IPS-20b (cell line): ENCODE results near the gene TPCN2.

Experiments
- H3K27ac ChIP-seq: one replicate; pipeline ENCODE4 v1.5.1; 2013; ENCODE audit warnings: low read length
- H3K27me3 ChIP-seq: 2 replicates; pipeline ENCODE4 v1.6.1; 2013; ENCODE audit warnings: mild to moderate bottlenecking, low read length, inconsistent platforms; ENCODE audit not compliant: insufficient read depth
- H3K36me3 ChIP-seq: 2 replicates; pipeline ENCODE4 v1.6.1; 2013; ENCODE audit warnings: low read depth, mild to moderate bottlenecking, inconsistent platforms, low read length, moderate library complexity; ENCODE audit not compliant: insufficient read depth
- H3K4me1 ChIP-seq: 2 replicates; pipeline ENCODE4 v1.6.1; 2013; ENCODE audit warnings: mild to moderate bottlenecking, control low read depth, inconsistent platforms, low read length, moderate library complexity; ENCODE audit not compliant: insufficient read depth
- H3K4me3 ChIP-seq: 2 replicates; pipeline ENCODE4 v1.5.1; 2013; ENCODE audit warnings: mild to moderate bottlenecking, low read length, inconsistent platforms
- H3K9ac ChIP-seq: 2 replicates; pipeline ENCODE4 v1.6.1; 2013; ENCODE audit warnings: low read depth, mild to moderate bottlenecking, inconsistent platforms, low read length, moderate library complexity
- H3K9me3 ChIP-seq: 2 replicates; pipeline ENCODE4 v1.6.1; 2013; ENCODE audit warnings: mild to moderate bottlenecking, low read depth, low read length, inconsistent platforms; ENCODE audit not compliant: insufficient read depth

TPCN2 gene

DNA sequence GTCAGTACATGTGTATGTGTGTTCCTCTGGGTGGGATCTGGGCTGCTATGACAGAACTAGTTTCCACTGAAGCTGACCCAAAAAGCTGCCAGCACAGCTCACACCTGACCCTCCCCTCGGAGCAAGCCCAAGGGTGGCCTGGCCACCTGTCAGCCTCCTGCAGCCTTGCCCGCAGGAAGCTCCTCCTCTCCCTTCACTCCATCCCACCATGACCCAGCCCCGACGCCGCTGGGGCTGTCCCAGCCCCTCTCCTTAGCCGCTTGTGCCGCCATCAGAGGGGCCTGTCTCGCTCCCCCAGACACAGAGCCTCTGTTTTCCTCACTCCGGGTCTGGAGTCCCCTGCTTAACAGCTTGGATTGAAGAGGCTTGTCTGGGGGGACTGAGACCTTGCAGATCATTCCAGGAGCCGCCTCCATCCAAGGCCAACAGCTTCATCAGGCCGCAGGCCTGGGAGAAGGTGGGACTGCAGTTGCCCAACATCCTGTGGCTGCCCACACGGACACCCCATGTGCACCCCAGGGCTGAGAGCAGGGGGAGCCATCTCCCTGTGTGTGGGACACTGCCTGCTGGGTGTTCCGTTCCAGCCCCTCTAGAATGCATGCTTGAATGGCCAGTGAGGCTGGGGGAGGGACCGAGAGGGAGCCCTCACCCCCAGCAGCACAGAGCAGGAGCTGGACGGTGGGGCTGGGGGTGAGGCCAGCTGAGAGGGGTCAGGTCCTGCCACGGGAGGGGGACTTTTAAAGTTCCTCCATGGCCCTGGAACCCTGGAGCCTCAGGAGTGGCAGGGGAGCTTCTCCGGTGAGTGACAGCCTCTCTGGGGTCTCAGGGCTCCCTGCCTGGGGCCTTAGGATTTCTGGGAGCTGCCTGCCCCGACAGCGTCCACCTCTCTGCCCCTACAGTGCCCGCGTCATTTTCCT, 36.4 kb upstream of the TPCN2 start:
- Histone ChIP-seq H3K36me3 (no peaks in the 10 kb centered on the region), H3K27me3 (peaks cover 34% of the 10 kb centered on the region), H3K4me3 (peak overlapping the region; percentile 65; the same call in 1 of the 2 replicates), H3K9me3 (no peaks in the 10 kb centered on the region), H3K9ac (peak overlapping the region; percentile 57; the same call in 1 of the 2 replicates), H3K27ac (no peak overlapping the region), H3K4me1 (peaks cover 18% of the 10 kb centered on the region)

DNA sequence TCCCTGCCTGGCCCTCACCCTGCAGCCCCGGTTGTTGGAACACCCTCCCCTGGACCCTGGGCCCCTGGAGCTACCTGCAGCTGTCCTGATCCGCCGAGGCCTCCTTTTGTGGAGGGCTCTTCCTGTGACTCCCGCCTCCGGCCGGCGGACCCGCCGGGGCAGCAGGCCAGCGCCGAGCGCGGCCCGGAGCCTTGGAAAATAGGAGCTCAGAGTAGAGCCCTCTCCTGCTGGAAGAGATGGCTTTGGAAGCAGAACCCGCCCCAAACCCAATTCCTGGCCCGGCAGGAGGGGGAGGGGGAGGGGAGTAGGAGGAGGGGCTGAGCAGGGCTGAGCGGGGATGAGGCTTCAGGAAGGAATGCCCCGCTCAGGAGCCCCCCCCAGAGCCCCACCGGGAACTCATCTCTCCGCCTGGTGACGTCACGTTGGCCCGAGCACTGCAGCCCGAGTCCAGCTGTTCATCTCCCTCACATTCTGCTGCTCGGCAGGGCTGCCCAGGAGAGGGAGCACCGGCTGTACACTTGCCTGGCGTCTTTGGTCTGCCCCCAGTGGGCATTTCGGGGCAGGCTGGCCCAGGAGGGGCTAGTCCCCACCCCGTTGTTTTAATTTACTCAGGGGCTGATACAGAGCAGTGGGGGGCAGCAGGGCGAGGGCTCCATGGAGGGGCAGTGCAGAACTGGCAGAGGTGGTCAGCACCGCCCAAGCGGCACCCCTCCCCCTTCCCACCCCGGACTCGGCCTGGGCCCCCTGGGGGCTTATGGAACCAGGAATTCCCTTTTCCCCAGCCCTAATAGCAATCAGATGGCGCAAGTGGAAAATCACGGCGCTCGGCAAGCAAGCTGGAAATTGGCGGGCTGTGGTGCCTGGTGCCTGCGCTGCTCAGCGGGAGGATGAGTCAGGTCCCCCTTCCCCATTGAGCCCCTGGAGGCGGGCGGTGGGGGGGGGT, 35.5 kb upstream of the TPCN2 start, which contains the start of gene MRGPRF:
TSS of gene MRGPRF (minus strand) at position 238 of the 943 bp plus-strand sequence. CDS start 3,345 bp downstream, outside the sequence.
- H3K9me3 ChIP-seq, result no peaks in the 10 kb centered on the region
- peak within 1 kb of the TSS; percentile 65 for H3K4me3 ChIP-seq
- H3K27ac ChIP-seq, result no peak within 1 kb of the TSS
- peaks cover 18% of the 10 kb centered on the region for H3K4me1 ChIP-seq
- peaks cover 34% of the 10 kb centered on the region for H3K27me3 ChIP-seq
- H3K36me3 ChIP-seq, result no peaks in the 10 kb centered on the region
- peak within 1 kb of the TSS; percentile 57; the same call in 1 of the 2 replicates for H3K9ac ChIP-seq

DNA sequence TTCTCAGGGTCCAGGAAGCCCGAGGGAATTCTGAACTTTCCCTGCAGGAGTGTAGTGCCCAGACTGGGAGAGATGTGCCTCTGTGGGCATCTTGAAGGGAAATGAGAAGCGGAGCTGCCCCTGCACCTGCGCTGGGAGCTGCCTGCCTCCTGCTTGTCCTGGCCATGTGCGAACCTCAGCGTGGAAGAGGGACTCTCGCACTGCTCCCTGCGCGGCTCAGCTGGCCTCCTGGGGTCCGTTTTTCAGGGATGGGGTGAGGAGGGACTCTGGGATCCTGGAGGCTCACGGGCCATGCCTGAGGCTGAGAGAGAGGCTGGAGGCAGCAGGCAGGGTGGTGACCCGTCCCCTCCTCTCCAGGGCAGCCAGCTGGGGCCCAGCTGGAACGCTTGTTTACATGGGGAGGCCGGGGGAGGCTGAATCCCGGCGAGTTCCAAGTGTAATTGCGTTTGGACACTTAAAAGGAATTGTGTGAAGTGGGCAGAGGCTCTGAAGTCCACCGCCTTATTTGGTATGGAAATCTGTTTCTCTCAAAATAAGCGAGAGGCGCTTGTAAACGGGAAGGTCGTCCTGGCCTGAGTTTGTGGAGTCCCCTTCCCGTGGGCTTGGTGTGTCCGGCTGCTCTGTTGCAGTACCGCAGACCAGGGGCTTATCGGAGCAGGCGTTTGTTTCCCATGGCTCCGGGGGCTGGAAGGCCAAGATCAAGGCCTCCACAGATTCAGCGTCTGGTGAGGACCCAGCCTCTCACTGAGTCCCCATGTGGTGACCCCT, 34.5 kb upstream of the TPCN2 start:
- peaks cover 18% of the 10 kb centered on the region for H3K4me1 ChIP-seq
- H3K9me3 ChIP-seq, result no peaks in the 10 kb centered on the region
- H3K27me3 ChIP-seq, result peaks cover 34% of the 10 kb centered on the region
- H3K36me3 ChIP-seq, result no peaks in the 10 kb centered on the region
- peak overlapping the region; percentile 65; the same call in 1 of the 2 replicates for H3K4me3 ChIP-seq
- no peak overlapping the region; the same call in 1 of the 2 replicates for H3K9ac ChIP-seq
- H3K27ac ChIP-seq, result no peak overlapping the region

DNA sequence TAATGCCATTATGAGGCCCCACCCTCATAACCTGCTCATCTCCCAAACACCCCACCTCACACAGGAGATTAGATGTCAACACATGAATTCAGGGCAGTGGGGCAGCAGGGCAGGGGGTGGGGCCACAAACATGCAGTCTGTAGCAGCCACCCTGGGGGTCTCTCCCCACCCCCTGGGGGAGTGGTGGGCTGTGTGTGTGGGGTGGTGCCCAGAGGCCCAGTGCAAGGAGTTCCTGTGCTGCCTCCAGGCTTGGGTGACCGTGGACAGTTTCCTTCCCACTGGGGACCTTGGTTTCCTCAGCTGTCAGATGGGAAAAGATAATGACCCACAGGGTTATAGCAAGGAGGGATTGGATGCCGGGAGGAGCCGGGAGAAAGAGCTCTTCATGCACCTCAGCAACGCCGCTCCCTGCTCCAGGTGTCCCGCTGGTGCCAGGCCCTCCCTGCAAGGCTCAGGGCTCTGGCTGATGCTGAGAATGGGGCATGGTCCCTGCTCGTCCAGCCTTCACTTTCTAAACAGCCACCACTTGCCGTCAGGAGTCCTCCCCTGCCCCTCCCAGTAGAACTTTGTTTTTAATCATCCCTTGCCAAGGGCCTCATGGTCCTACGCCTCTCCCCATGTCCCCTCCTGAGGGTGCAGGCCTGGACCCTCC, 33.7 kb upstream of the TPCN2 start:
- no peak overlapping the region for H3K4me3 ChIP-seq
- no peaks in the 10 kb centered on the region for H3K9me3 ChIP-seq
- no peak overlapping the region for H3K27ac ChIP-seq
- no peaks in the 10 kb centered on the region for H3K36me3 ChIP-seq
- H3K27me3 ChIP-seq, result peaks cover 34% of the 10 kb centered on the region
- H3K4me1 ChIP-seq, result peaks cover 18% of the 10 kb centered on the region
- H3K9ac ChIP-seq, result no peak overlapping the region

DNA sequence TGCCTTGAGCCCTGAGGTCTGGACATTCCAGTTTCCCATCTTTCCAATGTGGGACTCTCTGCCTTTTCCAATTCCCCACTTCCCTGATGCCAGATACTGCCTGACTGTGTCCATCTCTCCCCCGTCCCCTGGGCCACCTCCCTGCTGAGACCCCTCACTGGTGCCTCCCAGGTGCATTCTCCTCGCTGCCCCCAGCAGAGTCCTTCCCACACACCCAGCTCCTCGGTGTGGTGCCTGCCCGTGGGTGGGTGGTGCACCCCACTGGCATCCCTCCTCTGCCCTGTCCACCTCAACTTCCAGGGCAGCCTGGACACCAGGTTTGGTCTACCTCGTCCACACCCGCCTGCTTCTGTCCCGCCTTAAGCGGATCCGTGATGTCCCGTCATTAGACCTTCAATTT, 30.8 kb upstream of the TPCN2 start:
- Histone ChIP-seq H3K9me3 (no peaks in the 10 kb centered on the region), H3K9ac (no peak overlapping the region), H3K4me3 (no peak overlapping the region), H3K27ac (no peak overlapping the region), H3K36me3 (no peaks in the 10 kb centered on the region), H3K4me1 (peaks cover 6% of the 10 kb centered on the region), H3K27me3 (peaks cover 15% of the 10 kb centered on the region)

DNA sequence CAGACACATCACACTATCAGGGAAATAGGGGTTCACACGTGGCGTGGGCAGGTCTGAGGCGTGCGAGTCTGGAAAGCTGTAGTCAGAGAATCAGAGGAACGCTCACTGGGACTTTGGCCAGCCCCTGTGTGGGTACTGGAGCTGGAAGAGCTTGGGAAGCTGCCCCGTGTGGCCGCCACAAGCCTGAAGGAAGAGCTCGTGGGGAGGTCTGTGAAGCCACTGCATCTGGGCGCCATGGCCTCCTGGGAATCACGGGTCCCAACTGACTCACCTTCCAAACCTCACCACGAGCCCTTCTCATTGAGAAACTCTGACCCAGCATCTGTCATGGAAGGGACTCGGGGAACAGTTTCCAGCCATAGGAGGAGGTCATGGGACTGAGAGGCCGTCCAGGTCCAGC, 29.8 kb upstream of the TPCN2 start:
- Histone ChIP-seq H3K36me3 (no peaks in the 10 kb centered on the region), H3K9ac (no peak overlapping the region), H3K27ac (no peak overlapping the region), H3K4me1 (peaks cover 6% of the 10 kb centered on the region), H3K4me3 (no peak overlapping the region), H3K27me3 (peaks cover 6% of the 10 kb centered on the region), H3K9me3 (no peaks in the 10 kb centered on the region)

DNA sequence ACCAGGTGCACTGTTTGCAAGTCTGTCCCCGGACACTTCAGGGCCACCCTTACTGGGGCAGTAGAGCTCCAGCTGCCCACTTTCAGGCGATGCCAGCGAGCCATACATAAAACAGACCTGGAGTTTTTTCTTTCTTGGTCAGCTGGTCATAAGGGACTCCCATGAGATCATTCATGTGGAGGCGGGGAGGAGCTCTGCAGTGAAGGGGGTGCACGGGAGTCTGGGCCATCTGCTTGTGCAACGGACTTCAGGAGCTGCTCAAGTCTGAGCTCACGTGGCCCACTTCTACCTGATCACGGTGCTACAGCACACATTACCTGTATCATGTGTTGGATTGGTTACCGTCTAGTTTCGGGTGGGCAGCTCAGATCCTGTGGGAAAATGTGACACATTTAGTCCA, 26.5 kb upstream of the TPCN2 start:
- Histone ChIP-seq H3K27me3 (no peaks in the 10 kb centered on the region), H3K9ac (no peak overlapping the region), H3K27ac (no peak overlapping the region), H3K4me3 (no peak overlapping the region), H3K4me1 (no peaks in the 10 kb centered on the region), H3K36me3 (no peaks in the 10 kb centered on the region), H3K9me3 (no peaks in the 10 kb centered on the region)

DNA sequence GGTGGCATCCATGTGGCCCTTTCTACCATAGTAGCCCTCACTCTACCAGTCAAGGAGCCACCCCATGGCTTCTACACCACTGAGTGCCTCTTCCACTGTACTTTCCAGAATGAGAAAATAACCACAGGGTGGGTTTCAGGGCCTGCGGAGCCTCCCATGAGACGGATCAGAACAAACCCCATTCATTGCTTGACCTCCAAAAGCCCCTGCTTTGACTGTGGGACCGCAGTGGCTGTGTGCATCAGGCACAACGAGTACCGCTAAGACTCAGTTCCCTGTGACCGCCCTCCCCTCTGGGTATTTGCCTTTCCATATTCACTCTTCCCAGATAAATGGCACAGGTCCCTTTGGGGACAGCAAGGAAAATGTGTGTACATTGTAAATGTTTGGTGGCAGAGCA, 24.2 kb upstream of the TPCN2 start:
- H3K27me3 ChIP-seq, result no peaks in the 10 kb centered on the region
- H3K9ac ChIP-seq, result no peak overlapping the region
- H3K4me3 ChIP-seq, result no peak overlapping the region
- H3K4me1 ChIP-seq, result peaks cover 4% of the 10 kb centered on the region; the same call in 1 of the 2 replicates
- H3K36me3 ChIP-seq, result no peaks in the 10 kb centered on the region
- H3K27ac ChIP-seq, result no peak overlapping the region
- H3K9me3 ChIP-seq, result no peaks in the 10 kb centered on the region

DNA sequence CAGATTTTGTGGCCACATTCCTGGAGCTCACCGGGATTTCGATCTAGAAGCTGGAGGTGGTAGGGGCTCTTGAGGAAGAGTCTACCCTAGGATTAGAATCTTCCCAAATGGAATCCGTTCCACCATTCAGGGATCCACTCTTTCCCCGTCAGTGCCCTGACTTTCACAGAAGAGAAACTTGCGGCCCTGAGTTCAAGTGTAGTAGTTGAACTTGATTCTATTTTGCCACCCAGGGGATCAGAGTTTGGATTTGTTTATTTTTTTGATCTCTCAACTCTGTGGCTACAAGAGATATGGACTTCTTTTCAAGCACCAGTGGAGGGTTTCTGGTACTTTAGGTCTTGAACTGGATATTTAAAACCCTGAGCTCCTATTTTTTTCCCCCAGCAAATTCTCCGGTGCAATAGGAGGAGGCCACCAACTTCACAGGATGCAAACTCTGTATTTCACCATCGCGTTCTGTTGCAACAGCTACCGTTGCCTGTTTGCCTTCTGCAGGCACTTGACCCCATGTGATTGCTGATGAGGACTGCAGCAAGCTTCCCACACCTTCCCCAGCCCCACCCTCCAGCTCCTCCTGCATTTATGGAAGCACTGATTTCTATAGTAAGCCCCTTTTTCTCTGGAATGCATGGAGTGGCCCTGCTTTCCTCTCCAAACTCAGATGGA, 20.9 kb upstream of the TPCN2 start:
- no peak overlapping the region for H3K9ac ChIP-seq
- no peak overlapping the region for H3K27ac ChIP-seq
- peaks cover 6% of the 10 kb centered on the region; the same call in 1 of the 2 replicates for H3K4me1 ChIP-seq
- H3K27me3 ChIP-seq, result no peaks in the 10 kb centered on the region
- H3K4me3 ChIP-seq, result no peak overlapping the region
- H3K9me3 ChIP-seq, result no peaks in the 10 kb centered on the region
- no peaks in the 10 kb centered on the region for H3K36me3 ChIP-seq

DNA sequence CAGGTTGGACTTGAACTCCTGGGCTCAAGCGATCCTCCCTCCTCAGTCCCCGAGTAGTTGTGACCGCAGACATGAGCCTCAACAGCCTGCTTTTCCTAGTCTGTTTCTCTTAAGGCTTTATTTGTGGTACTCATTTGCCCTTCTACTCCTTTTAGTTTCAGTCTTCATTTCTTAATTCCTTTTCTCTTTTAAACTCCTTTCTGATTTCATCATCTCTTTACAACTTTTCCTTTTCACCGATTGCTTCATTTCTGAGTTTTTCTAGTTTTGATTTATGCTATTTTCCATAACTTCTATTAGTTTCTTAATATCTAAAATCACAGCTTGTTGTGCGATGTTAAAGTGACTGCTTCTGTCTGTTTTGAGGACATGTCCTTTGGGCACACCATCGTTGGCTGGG, 18.4 kb upstream of the TPCN2 start:
- no peaks in the 10 kb centered on the region for H3K36me3 ChIP-seq
- no peaks in the 10 kb centered on the region for H3K9me3 ChIP-seq
- no peak overlapping the region for H3K27ac ChIP-seq
- no peak overlapping the region for H3K4me3 ChIP-seq
- H3K4me1 ChIP-seq, result peaks cover 6% of the 10 kb centered on the region; the same call in 1 of the 2 replicates
- no peaks in the 10 kb centered on the region for H3K27me3 ChIP-seq
- H3K9ac ChIP-seq, result no peak overlapping the region
